ENCODE results near the gene SPATC1L.
"Not testable (repeated sequence)": the region's sequence is repeated elsewhere in the genome, so short reads cannot be mapped to it uniquely, and the experiment has no call there.

Gene SPATC1L

GRCh38 chr21:46183910-46184624 is at the start of gene SPATC1L:
Gene SPATC1L, minus strand, starts transcription at chr21:46184459. Its CDS starts 1,643 bp downstream, at chr21:46182816.
- peak; percentile 10 to 65 for DNase-seq

GRCh38 chr21:46229923-46230260 is 45.6 kb upstream of the SPATC1L start:
- DNase-seq = no peak

DNA sequence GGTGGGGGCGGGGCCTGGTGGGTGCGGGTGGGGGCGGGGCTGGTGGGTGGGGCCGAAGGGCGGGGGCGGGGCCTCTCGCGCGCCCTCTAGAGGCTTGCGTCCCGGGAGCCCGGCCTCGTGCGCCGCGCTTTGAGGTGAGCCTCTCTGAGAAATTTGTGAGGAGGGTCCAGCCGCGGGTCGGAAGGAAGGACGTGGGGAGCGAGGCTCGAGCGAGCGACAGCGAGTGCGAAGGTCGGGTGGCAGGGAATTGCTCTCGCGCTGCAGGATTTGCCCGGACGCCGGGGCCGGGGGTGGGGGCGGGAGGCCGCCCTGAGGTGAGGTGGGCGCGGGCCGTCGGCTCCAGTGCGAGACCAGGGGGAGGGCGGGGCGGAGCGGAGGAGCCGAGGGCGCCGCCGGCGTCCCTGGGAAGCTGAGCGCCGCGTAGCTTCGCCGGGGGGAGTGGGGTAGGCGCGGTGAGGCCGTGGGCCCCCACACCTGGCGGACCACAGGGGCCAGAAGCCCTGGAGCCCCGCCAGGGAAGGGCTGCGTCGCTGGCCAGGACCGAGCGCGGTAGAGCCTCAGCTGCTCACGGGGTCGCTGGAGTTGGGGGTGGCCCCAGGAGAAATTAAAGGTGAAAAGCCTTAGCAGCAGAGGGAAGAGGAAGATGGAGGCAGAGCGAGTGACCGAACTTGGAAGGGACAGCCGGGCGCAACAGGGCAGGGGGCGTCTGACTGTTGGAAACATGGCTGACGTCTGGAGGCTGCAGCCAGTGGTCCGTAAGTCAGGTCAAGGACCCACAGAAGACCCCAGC is 45.1 kb upstream of the SPATC1L start:
- DNase-seq = peak; percentile 32 to 46

DNA sequence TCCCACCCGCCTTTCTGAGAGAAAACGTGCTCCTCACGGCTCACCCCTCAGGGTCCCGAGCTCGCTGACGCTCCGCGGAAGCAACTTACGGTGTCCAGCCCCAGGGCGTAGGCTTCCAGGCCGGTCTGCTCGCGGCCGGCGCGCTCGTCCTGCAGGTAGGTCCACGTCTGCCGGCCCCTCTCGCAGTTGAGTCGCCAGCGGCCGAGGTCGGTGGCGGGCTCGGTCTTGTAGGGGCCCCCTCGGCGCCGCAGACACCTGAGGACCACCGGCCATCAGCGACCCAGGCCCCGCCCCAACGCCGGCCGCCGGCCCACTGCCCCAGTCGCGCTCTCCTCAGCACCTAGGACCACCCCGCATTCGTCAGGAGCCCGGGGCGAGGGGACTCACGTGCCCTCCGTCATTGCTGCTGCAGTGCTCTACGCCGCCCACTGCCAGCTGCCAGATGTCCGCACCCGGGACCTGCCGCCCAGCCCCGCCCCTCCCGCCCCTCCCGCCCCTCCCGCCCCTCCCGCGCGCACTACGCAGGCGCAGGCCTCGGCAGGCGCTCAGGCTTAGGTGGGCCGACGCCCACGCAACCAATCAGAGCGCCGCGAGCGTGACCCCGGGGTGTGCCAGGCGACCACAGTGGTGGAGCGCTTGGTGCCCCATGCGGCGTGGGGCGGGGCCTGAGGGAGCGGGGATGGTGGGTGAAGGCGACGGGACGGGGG is 44.2 kb upstream of the SPATC1L start, which contains the start of gene LSS:
TSS of gene LSS (minus strand) at position 430 of the 707 bp plus-strand sequence. CDS start at position 401, 29 bp downstream.
- peak; percentile 95 to 97 for DNase-seq

- no peak for DNase-seq
Observed at GRCh38 chr21:46227811-46228344, 43.6 kb upstream of the SPATC1L start.

DNA sequence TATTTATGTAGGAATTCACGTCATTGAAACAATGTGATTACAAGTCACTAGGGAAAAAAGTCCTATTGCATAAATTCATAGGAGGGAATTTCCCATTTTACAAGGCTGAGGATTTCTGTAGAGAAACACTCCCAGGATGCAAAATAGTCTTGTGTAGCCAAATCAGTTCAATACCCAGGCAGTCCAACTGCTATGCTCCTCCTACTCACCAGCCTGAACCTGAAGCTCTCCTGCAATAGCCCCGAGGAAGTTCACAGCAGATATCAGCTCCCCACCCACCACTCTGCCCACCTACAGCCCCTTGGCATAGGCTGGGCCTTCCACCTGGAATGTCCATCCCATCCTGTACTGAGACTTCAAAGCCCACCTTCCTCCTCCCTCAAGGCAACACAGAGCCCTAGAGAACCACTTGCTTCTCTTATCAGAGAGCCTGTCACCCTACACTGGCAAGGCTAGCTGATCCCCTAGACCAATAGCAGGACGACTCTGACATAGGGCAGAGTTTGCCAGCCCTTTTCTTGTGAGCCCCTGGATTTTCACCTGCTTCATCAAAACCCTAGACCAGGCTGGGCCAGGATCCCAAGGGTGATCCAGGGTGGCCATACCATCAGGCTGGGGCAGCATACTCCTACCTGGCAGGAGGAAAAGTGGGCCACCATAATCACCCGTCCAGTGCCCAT is 42.8 kb upstream of the SPATC1L start:
- no peak for DNase-seq

DNA sequence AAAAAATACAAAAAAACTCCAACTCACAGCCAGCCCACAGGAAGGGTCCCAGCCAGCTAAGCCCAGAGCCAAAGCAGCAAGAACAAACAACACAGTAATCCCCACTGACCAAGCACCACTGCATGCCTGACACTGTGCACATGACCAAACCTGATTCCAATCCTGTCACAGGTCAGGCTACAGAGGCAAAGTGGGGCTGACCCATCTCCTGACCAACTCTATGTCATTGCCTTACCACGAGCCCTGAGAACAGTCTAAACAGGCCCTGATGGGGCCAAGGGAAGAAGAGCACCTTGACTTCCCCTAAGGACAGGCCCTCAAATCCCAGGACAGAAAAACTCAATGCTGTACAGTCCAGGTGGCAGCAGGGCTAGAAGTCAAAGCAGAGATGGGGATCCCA is 41.9 kb upstream of the SPATC1L start:
- no peak for DNase-seq

- DNase-seq = not testable (repeated sequence)
Observed at GRCh38 chr21:46223661-46224060, 39.4 kb upstream of the SPATC1L start.

DNA sequence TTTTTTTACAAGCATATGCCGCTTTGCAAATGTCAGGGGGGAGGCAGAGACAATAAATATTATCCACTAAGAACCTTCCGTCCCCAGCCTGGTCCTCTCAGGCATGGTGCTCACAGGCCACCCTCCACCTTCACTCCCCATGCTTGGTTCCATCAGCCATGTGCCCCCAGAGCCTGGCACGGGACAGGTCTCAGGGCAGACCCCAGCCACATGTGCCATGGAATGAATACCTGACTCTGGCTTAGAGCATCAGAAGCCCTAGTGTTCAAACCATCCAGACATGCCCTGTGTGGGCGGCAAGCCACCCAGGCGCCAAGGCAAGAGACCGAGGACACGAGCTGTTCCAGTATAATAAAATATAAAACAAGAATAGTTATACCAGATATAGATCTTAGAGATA is 39.0 kb upstream of the SPATC1L start:
- DNase-seq = no peak

DNA sequence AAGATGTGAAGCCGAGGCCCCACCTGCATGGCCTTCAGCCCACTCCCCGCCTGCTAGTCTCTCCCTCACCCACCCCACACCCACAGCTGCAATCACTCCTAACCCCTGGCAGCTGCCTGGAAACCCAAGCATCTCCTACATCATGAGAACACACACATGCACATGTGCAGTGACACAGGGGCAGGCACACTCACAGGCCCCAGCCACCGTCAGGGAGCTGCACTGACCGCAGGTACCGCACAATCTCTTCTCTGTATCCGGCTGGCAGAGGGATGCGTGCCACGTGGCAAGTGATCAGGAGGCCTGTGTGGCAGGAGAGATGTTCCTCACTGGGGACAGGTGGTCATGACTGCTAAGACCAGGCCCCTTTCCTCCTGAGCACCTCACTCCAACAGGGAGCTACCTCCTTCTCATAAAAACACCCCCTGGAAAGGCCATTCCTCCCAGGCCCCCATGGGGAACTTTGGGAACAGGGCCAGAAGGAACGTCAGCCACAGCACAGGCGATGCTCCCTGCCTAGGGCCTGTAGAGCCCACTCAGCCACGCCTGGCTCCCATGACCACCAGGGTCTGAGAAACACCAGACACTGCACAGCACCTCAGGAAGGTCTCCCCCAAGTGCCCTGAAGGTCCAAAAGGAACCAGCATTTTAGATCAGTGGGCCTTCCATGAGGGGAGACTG is 38.3 kb upstream of the SPATC1L start:
- no peak for DNase-seq

GRCh38 chr21:46221664-46222435 is 37.6 kb upstream of the SPATC1L start:
- DNase-seq = no peak

GRCh38 chr21:46220847-46221246 is 36.6 kb upstream of the SPATC1L start:
- no peak for DNase-seq

GRCh38 chr21:46220275-46220810 is 36.1 kb upstream of the SPATC1L start:
- DNase-seq = no peak

GRCh38 chr21:46219591-46220239 is 35.5 kb upstream of the SPATC1L start:
- DNase-seq = no peak

DNA sequence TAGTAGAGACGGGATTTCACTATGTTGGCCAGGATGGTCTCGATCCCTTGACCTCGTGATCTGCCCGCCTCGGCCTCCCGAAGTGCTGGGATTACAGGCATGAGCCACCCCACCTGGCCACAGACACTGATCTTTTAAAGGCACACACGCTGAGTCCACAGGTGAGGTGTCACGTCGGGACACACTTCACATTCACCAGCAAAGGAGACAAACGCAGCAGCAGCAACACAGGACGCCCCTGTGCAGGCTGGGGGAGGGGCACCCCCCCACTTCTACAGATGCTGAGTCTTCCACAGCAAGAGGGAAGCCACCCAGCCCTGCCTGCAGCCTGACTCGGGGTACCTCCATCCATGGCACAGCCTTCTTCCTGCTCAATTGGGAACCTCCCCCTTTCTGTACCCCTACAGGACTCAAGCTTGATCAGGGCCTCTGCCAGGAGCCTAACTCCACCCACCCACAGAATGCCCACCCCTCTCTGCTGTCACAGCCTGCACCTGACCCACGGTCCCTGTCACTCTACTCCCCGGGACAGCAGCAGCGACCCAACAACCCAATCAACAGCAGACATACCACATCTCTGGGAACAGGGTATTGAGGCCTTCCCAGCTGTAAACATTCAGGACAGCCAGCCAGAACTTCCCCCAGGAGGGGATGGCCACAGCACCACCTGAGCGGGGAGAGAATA is 34.8 kb upstream of the SPATC1L start:
- no peak for DNase-seq

DNA sequence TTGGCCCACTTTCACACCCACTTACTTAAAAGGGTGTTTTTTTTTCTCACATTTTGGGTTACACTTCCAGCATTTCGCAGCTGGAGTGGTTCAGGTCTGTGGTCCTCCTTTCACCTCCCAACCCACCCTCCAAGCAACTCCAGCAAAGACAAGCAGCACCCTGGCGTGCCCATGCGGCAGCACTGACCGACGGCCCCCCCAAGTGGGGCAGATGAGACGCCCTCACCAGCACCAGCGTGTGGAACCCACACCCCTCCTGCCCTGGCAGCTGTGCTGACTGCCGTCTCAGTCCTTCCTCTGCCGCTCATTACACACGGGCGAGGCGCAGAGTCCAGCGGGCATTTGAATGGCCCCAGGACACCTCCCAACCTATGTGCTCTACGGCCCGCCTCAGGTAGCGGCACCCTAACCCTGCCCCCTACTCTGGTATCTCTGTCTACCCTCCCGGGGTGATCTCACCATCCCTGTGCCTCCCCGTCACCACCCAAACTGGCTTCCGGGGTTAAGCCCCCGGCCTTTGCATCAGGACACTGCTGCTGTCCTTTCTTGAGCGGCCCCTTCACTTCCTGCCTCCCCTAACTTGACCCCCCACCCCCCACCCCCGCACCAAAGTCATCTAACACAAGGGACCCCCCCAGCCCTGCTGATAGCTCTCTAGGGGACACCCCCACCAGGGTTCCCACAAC is 33.4 kb upstream of the SPATC1L start:
- DNase-seq = no peak

DNA sequence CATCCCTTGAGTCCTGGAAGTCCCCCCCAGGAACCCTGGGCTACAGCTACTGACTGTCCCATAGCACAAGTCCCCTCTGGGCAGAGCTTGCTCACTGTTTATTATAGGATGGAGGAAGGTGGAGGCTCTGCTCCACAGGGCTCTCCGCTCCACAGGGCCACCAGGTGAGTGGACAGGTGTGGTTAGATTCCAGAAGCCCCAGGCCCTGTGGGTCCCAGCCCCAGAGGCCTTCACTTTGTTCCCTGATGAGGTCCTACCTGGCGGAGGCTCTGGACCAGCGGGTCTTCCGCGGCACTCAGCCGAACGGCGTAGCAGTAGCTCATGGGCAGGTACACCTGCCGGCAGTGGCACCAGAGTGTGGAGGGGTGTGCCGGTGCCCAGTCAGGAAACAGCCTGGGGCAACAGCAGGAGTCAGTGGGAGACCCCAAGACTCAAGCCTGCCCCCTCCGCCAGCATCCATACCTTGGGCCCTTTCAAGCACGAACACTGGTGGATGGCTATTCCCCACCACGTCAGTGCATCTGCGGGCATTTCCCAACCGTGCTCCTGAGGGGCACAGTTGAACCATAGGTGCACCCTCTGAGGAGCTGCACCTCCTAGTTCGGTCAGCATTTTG is 32.0 kb upstream of the SPATC1L start:
- DNase-seq = no peak

- DNase-seq = no peak
Observed at GRCh38 chr21:46215436-46216131, 31.3 kb upstream of the SPATC1L start.

Measured in SHP77 (cell line).